Measurements from ENCODE around the gene DACT3.

- no peak for TF ChIP-seq POLR2A (IDR thresholded peaks at IDR 0.05)
- no peak for TF ChIP-seq POLR2AphosphoS5 (IDR thresholded peaks at IDR 0.05; ENCODE audit: insufficient read depth in 1 of 2, low read depth in 1 of 2)
Measured at GRCh38 chr19:46670813-46671212, 9.8 kb upstream of the DACT3 start.
